ENCODE data around the gene EXTL1. TPM values are rescaled to one million over a fixed set of nuclear protein-coding genes. Genes with fewer than 3 reads are reported as not detected.

EXTL1 gene
- polyA plus RNA-seq, 1 of the 3 experiments (the other 2 are of a cell fraction) = 0.58 TPM

GRCh38 chr1:25991937-25992688, 29.5 kb upstream of the EXTL1 start:
- Histone ChIP-seq H3K79me2 (ENCODE audit: insufficient read depth) (peaks cover 14% of the 10 kb centered on the region), H4K20me1 (ENCODE audit: insufficient read depth) (no peaks in the 10 kb centered on the region), H3K9me3 (no peaks in the 10 kb centered on the region), H3K4me1 (ENCODE audit: control insufficient read depth in 1 of 2, insufficient read depth in 2 of 2, low read depth in 1 of 2, low read length in 1 of 2) (peaks cover 5 to 11% of the 10 kb centered on the region in 2 experiments; a peak in 3 of 4 replicates), H3K9ac (no peak overlapping the region), H3K27me3 (ENCODE audit: insufficient read depth) (no peaks in the 10 kb centered on the region), H2AFZ (ENCODE audit: low read depth) (no peak overlapping the region), H3K27ac (ENCODE audit: low read depth in 2 of 2, low read length in 1 of 2) (no peak overlapping the region), H3K9me2 (no peaks in the 10 kb centered on the region), H3K36me3 (replicated peaks in 1 of 2; ENCODE audit: control insufficient read depth in 1 of 2, insufficient read depth in 2 of 2, low read length in 1 of 2) (peaks cover 6 to 15% of the 10 kb centered on the region in 2 experiments), H3F3A (replicated peaks; ENCODE audit: insufficient read depth) (no peaks in the 10 kb centered on the region), H3K4me3 (ENCODE audit: low read depth in 2 of 2, low read length in 1 of 2) (no peak overlapping the region), H3K4me2 (no peak overlapping the region)
- no peak for DNase-seq
- no peak for TF ChIP-seq TEAD4 (IDR thresholded peaks at IDR 0.05; ENCODE audit: borderline replicate concordance, insufficient read depth)
- TF ChIP-seq MEF2A (IDR thresholded peaks at IDR 0.05; ENCODE audit: borderline replicate concordance, low read depth) = no peak
- POLR2A ChIA-PET = no interaction called here
- CTCF ChIA-PET = interaction anchor here (2.0 to 6.7 kb wide), 2 partner anchors 89 to 97 kb away, joined by 7 to 34 read pairs; no protein-coding TSS in a partner anchor
- WGBS (ENCODE audit: low lambda C conversion rate) = 86% methylated on average over 5 of the region's 5 CpGs

- Histone ChIP-seq H3K4me1 (ENCODE audit: control insufficient read depth in 1 of 2, insufficient read depth in 2 of 2, low read depth in 1 of 2, low read length in 1 of 2) (peaks cover 5 to 11% of the 10 kb centered on the region in 2 experiments; a peak in 3 of 4 replicates), H2AFZ (ENCODE audit: low read depth) (no peak overlapping the region), H3K9me2 (no peaks in the 10 kb centered on the region), H3K79me2 (ENCODE audit: insufficient read depth) (peaks cover 19% of the 10 kb centered on the region), H3K9me3 (no peaks in the 10 kb centered on the region), H3K9ac (no peak overlapping the region), H3K4me2 (no peak overlapping the region), H4K20me1 (ENCODE audit: insufficient read depth) (no peaks in the 10 kb centered on the region), H3K4me3 (ENCODE audit: low read depth in 2 of 2, low read length in 1 of 2) (no peak overlapping the region), H3K36me3 (replicated peaks in 1 of 2; ENCODE audit: control insufficient read depth in 1 of 2, insufficient read depth in 2 of 2, low read length in 1 of 2) (peaks cover 3 to 15% of the 10 kb centered on the region in 2 experiments), H3F3A (replicated peaks; ENCODE audit: insufficient read depth) (no peaks in the 10 kb centered on the region), H3K27ac (ENCODE audit: low read depth in 2 of 2, low read length in 1 of 2) (no peak overlapping the region), H3K27me3 (ENCODE audit: insufficient read depth) (no peaks in the 10 kb centered on the region)
- ChIA-PET CTCF (interaction anchor here (6.7 kb wide), 1 partner anchor 97 kb away, joined by 34 read pairs; no protein-coding TSS in a partner anchor), POLR2A (no interaction called here)
- TF ChIP-seq NFIC (IDR thresholded peaks at IDR 0.05; ENCODE audit: borderline replicate concordance) (no peak), RAD21 (IDR thresholded peaks at IDR 0.05; ENCODE audit: low read length) (no peak), USF2 (IDR thresholded peaks at IDR 0.05; ENCODE audit: borderline replicate concordance, low read depth, low read length) (no peak), YY1 (IDR thresholded peaks at IDR 0.05; ENCODE audit: low read depth) (no peak), JUND (IDR thresholded peaks at IDR 0.05) (no peak), RCOR1 (IDR thresholded peaks at IDR 0.05; ENCODE audit: low read length) (no peak), FOXJ3 (CRISPR knock-in tag; IDR thresholded peaks at IDR 0.05) (no peak), FOXM1 (IDR thresholded peaks at IDR 0.05; ENCODE audit: low read depth) (no peak), POLR2AphosphoS5 (IDR thresholded peaks at IDR 0.05; ENCODE audit: low read depth, low read length) (no peak)
- no peak for DNase-seq
- 98% methylated on average over 9 of the region's 9 CpGs for WGBS (ENCODE audit: low lambda C conversion rate)
Measured at GRCh38 chr1:25992689-25993171, 28.8 kb upstream of the EXTL1 start.

All from SK-N-SH (cell line).